AG09319 (cell line): ENCODE results near the gene GRAP2.
"Not testable (repeated sequence)": the region's sequence is repeated elsewhere in the genome, so short reads cannot be mapped to it uniquely, and the experiment has no call there.

Source experiments
- DNase-seq: peaks from one replicate; pipeline ENCODE4 v3.0.0-alpha.2; 2010; ENCODE audit warnings: low read depth; ENCODE audit errors: extremely low read depth
- TF ChIP-seq, protein P1 (sequence below): IDR thresholded peaks from 2 replicates; pipeline ENCODE4 v1.5.1; 2011; ENCODE audit warnings: low read depth, mild to moderate bottlenecking, inconsistent platforms, low read length, moderate library complexity

GRAP2 gene

GRCh38 chr22:39985383-39986035, 84.6 kb downstream of the GRAP2 start:
- TF ChIP-seq, protein P1, sequence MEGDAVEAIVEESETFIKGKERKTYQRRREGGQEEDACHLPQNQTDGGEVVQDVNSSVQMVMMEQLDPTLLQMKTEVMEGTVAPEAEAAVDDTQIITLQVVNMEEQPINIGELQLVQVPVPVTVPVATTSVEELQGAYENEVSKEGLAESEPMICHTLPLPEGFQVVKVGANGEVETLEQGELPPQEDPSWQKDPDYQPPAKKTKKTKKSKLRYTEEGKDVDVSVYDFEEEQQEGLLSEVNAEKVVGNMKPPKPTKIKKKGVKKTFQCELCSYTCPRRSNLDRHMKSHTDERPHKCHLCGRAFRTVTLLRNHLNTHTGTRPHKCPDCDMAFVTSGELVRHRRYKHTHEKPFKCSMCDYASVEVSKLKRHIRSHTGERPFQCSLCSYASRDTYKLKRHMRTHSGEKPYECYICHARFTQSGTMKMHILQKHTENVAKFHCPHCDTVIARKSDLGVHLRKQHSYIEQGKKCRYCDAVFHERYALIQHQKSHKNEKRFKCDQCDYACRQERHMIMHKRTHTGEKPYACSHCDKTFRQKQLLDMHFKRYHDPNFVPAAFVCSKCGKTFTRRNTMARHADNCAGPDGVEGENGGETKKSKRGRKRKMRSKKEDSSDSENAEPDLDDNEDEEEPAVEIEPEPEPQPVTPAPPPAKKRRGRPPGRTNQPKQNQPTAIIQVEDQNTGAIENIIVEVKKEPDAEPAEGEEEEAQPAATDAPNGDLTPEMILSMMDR: no peak
- DNase-seq: no peak

GRCh38 chr22:39988386-39989114, 87.7 kb downstream of the GRAP2 start:
- TF ChIP-seq, protein P1: no peak
- no peak for DNase-seq

DNA sequence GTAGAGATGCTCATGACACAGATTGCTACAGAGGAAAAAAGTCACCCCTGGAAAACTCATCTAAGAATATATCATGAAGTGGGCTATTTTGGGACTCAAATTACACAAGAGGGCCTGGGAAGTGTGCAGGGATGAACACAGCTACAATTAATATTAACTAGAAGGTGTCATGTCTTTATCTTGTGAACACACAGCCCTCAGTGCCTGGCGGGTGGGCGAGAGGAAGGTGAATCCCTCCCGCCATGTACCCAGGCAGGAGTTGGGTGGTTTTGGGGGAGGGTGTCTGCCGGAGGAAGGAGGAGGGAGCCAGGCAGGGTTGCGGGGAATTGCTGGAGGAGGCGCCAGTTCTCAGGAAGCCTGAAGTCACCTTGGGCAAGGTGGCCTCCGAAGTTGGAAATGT, 88.7 kb downstream of the GRAP2 start:
- TF ChIP-seq, protein P1: no peak
- DNase-seq: no peak

DNA sequence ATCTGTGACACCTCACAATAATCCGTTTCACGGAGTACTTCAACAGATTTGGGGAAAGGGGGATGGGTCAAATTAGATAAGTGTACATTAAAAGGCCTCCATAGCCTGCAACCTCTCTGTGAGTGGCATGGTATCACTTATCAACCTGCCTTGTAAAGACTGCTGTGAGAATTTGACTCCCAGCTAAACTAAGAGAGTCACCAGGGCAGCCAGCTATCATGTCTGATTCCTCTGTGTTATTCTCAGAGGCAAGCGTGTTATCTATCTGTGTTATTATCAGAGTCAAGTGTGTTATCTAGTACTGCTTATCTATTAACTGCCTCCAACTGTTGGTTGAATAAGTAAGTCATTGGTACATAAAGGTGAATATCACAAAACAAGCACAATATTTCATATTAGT, 89.8 kb downstream of the GRAP2 start:
- TF ChIP-seq, protein P1: no peak
- no peak for DNase-seq

GRCh38 chr22:39991159-39991860, 90.4 kb downstream of the GRAP2 start:
- DNase-seq: no peak
- TF ChIP-seq, protein P1: no peak

GRCh38 chr22:39992088-39992826, 91.4 kb downstream of the GRAP2 start:
- no peak for DNase-seq
- TF ChIP-seq, protein P1: no peak

DNA sequence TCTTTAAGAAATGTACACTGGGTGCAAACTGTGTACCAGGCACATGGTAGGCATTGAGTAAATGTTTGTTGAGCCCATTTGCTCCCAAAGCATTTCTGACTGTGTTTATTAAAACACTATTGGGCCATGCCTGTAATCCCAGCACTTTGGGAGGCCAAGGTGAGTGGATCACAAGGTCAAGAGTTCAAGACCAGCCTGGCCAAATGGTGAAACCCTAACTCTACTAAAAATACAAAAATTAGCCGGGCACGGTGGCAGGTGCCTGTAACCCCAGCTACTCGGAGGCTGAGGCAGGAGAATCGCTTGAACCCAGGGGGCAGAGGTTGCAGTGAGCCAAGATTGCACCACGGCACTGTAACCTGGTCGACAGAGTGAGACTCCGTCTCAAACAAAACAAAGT, 92.0 kb downstream of the GRAP2 start:
- not testable (repeated sequence) for DNase-seq
